GM23248 (cell line): ENCODE measurements around the gene COL7A1.

ENCODE experiments used
- EZH2 ChIP-seq: fragments of 200-600 bp; sonication (generic); IDR thresholded peaks from 2 replicates; pipeline ENCODE4 v1.6.1; 2018; ENCODE audit warnings: antibody characterized with exemption, mild to moderate bottlenecking; ENCODE audit not compliant: insufficient read depth, poor library complexity, severe bottlenecking
- EZH2phosphoT487 ChIP-seq: fragments of 200-600 bp; sonication (generic); IDR thresholded peaks from 2 replicates; pipeline ENCODE4 v1.6.1; 2018; ENCODE audit warnings: antibody characterized with exemption, moderate library complexity, mild to moderate bottlenecking, low read depth; ENCODE audit not compliant: insufficient read depth

DNA sequence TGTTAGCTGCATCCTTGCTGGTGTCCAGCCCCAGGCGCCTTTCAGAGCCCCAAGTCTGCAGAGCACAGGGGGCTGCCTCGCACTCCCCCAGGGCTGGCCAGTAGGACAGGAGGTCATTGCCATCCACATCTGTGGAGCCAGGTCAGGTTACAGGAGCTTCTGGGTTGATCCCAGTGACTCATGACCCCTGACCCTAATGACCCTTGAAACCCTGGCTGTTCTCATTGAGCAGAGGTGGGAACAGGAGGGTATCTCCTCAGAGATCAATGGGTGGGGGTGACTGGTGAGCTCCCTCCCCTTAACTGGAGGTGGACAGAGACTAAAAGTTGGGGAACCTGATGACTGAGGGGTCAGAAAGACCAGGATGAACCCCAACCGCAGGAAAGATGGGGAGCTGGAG, 46.3 kb upstream of the COL7A1 start:
- TF ChIP-seq EZH2phosphoT487 (no peak), EZH2 (no peak)
